ENCODE results near the gene FBXL7.

The FBXL7 gene

DNA sequence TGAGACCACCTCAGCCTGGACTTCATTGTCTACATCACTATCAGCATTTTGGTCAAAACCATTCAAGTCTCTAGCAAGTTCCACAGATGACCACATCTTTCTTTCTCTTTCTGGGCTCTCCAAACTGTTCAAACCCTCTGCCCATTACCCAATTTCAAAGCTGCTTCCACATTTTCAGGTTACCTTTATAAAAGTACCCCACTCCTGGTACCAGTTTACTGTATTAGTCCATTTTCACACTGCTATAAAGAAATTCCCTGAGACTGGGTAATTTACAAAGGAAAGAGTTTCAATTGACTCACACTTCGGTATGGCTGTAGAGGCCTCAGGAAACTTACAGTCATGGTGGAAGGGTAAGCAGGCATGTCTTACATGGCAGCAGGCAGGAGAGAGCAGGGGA is 84.5 kb downstream of the FBXL7 start:
- no peak for DNase-seq

DNA sequence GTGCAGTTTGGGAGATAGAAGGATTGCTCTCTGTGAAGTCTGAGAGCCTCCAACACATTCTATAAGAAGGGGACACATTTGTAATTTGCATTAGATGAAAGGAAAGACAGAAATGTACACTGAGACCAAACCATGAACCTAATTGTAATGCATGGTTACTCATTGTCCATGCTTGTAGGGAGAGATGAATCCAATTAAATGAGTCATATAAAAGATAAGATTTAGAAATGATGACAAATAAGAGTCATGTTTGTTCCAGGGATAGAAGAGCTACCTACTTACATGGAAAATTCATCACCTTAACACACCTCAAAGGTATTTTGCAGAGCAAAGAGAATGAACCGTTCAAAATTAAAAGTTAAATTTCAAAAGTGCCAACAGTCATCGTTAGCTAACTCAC is 85.1 kb downstream of the FBXL7 start:
- no peak for DNase-seq

DNA sequence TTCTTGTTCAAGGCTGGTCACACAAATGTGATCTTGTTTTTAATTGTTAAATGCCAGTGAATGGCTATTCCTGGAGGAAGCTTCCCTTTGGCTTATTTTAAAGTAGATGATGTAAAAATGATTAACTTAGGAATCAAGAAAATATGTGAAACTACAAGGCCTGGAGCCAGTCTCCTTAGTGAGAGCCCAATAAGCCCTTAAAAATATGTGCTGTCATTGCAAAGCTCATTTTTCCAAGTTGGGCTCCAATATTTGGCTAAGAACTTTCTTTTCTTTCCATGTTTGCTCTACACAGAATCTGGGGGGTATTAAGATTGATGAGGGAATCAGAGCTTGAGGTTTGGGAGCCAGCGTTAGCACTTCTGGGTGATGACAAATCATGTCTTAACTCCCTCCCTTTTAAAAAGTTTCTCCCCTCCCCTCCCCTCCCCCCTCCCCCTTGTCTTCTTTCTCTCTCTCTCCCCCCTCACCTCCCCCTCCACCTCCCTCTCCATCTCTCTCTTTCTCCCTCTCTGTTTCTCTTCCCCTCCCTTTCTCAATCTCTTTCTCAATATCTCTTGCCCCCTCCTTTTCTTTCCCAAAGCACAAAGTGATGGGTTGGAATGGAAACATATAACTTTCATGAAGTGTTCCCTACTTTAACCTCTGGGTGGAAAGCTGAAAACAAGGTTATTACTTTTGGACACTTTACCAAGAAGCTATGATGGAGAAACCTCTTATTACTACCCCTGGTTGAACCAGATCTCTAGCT is 86.0 kb downstream of the FBXL7 start:
- DNase-seq = no peak

DNA sequence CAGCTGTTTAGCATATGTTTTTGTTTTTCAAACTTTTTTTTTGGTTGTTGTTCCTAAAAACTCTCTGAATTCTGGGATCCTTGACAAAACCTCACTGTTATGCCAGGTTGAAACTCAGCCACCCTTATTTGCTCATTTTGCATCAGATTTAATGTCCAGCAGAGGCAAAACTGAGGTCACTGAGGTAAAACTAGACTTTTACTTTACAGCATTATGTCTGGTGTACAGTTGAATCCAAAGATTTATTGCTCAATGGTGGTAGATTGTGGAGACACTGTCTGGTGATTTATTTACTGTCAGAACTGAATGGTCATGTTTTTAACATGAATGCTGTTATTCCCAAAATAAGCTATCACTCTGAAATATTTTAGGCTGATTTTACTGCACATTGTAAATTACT is 87.9 kb downstream of the FBXL7 start:
- DNase-seq = no peak

- DNase-seq = no peak
These were observed 92.7 kb downstream of the FBXL7 start for GRCh38 chr5:15592728-15593127.

DNA sequence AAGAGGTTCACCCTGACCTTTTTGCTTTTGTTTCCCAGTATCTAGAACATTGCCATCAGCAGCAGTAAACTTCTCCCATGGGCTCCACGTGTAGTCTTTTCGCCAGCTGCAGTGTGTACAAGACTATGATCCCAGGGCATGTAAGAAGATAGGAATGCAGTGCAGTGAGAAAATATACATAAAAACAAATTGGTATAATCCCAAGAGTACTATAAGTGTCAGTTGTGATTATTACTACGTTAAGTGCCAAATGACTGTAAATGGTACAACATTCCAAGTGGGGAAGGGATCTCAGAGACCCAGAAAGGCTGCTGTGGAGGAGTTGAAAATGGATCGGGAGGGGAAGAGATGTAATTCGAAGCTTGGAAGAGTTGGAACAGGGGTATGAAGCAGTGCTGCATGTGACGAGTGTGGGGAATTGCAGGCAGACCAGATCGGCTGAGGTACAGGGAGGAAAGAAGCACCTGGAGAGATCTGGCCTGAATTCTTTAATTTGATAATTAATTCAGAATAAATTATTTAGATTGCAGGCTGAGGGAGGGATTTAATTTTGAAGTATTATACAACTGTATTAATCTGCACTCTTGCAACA is 95.1 kb downstream of the FBXL7 start:
- no peak for DNase-seq

- no peak for DNase-seq
These were observed 95.9 kb downstream of the FBXL7 start for GRCh38 chr5:15595929-15596328.

DNA sequence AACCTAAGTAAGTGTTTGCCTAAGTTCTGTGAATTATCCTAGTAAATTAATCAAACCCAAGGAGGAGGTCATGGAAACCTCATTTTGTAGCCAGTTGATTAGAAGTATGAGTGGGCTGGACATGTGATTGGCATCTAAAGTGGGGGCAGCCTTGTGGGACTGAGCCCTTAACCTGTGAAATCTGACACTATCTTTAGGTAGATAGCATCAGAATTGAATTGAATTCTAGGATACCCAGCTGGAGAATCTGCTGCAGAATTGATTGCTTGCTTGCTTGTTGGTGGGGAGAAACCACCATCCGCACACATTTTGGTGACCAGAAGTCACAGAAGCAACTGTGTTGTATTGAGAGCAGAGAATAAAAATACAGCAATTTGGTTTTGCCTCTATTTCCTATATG is 97.0 kb downstream of the FBXL7 start:
- no peak for DNase-seq

GRCh38 chr5:15597804-15598203 is 97.8 kb downstream of the FBXL7 start:
- DNase-seq = no peak

GRCh38 chr5:15598294-15598902 is 98.4 kb downstream of the FBXL7 start:
- peak in 1 of 2 donors; percentile 0 for DNase-seq

- no peak for DNase-seq
These were observed 100.1 kb downstream of the FBXL7 start for GRCh38 chr5:15600035-15600434.

DNA sequence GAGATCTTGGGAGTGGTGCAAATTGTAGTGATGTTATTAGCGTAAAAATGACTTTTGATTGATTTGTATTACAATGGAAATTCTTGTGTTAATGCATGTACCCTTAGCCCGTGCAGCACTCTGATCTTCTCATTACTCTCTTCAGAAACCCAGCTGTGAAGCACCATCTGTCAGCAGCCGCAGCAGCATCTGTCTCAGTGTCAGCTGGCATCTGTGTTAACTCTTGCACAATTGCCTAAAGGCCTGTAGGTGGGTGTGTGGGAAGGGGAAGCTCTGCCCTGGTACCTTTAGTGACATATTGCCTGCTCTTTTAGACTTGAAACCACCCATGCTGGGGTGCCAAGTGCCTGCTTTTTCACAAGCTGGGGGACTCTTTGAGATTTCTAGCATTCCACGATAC is 101.3 kb downstream of the FBXL7 start:
- DNase-seq = no peak

GRCh38 chr5:15601853-15602252 is 101.9 kb downstream of the FBXL7 start:
- no peak for DNase-seq

DNA sequence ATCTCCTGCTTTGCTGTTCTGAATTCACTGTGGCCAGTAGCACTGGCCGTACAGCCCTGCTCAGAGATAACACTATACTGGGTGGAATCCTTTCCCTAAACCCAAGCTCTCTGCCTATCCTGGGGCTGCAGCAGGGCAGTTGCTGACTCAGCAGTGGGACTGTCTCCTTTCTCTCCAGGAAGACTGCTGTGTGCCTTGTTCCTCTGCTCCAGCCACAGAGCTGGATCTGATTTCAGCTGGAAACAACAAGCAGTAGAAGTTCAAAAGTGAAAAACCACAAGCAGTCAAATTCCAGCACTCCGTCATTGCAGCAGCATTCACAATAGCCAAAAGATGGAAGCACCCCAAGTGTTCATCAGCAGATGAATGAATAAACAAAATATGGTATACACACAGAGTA is 105.0 kb downstream of the FBXL7 start:
- DNase-seq = no peak

DNA sequence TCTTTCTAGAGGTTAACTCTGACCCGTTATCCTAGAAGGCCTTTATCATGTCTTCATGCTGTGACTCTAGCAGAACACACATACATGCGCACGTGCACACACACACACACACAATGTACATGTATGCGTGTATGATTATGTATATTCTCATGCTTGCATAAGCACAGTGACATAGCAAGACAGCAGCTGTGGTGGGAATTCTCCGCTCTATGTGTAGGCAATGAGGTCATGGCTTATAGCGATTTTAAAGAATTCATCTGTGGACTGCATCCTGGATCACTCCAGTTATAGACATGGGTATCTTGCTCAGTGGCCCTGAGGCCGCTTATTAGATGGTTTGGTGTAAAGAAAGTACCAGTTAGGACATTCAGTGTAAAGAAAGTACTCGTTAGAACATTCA is 106.2 kb downstream of the FBXL7 start:
- DNase-seq = no peak

GRCh38 chr5:15607076-15607475 is 107.1 kb downstream of the FBXL7 start:
- DNase-seq = no peak

- no peak for DNase-seq
These were observed 109.2 kb downstream of the FBXL7 start for GRCh38 chr5:15609076-15609725.

GRCh38 chr5:15610216-15610615 is 110.2 kb downstream of the FBXL7 start:
- DNase-seq = no peak

- no peak for DNase-seq
These were observed 111.0 kb downstream of the FBXL7 start for GRCh38 chr5:15611008-15611407.

GRCh38 chr5:15612915-15613635 is 113.1 kb downstream of the FBXL7 start:
- DNase-seq = no peak

- no peak for DNase-seq
These were observed 114.7 kb downstream of the FBXL7 start for GRCh38 chr5:15614679-15615078.

DNA sequence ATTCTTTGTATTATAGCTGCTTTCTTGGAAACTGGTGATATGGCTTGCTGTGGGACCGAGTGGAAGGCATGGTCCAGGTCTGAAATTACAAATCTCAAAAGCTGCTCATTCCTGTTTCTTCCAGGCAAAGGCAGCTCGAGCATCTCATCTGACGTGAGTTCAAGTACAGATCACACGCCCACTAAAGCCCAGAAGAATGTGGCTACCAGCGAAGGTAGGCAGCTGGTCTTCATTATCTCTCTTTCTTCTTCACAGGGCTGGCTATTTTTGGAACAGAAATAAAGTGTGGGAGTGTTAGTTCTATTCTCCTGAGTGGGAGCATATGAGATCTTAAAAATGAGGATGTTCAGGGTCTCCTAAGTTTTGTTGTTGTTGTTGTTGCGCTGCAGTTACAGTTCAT is 115.9 kb downstream of the FBXL7 start:
- no peak for DNase-seq

- no peak for DNase-seq
These were observed 119.0 kb downstream of the FBXL7 start for GRCh38 chr5:15618938-15619337.
